Measurements from ENCODE around the gene SETX.
"Not testable (repeated sequence)": the region's sequence is repeated elsewhere in the genome, so short reads cannot be mapped to it uniquely, and the experiment has no call there.

SETX gene

GRCh38 chr9:132283863-132284262 is 70.9 kb downstream of the SETX start:
- DNase-seq (ENCODE audit: low read depth in 2 of 2) = no peak

GRCh38 chr9:132283165-132283564 is 71.6 kb downstream of the SETX start:
- DNase-seq (ENCODE audit: low read depth in 2 of 2) = no peak

GRCh38 chr9:132274861-132275260 is 79.9 kb downstream of the SETX start:
- no peak for DNase-seq (ENCODE audit: low read depth in 2 of 2)

- not testable (repeated sequence) for DNase-seq (ENCODE audit: low read depth in 2 of 2)
Observed at GRCh38 chr9:132269704-132270516, 84.9 kb downstream of the SETX start.

GRCh38 chr9:132268725-132269352 is 85.9 kb downstream of the SETX start:
- peak; percentile 16 to 45 for DNase-seq (ENCODE audit: low read depth in 2 of 2)

GRCh38 chr9:132267660-132268059 is 87.1 kb downstream of the SETX start:
- no peak for DNase-seq (ENCODE audit: low read depth in 2 of 2)

- no peak for DNase-seq (ENCODE audit: low read depth in 2 of 2)
Observed at GRCh38 chr9:132266017-132266416, 88.8 kb downstream of the SETX start.

GRCh38 chr9:132260846-132261245 is 93.9 kb downstream of the SETX start:
- no peak for DNase-seq (ENCODE audit: low read depth in 2 of 2)

- no peak for DNase-seq (ENCODE audit: low read depth in 2 of 2)
Observed at GRCh38 chr9:132250324-132251262, 104.2 kb downstream of the SETX start.

- DNase-seq (ENCODE audit: low read depth in 2 of 2) = no peak
Observed at GRCh38 chr9:132249690-132250089, 105.1 kb downstream of the SETX start.

- DNase-seq (ENCODE audit: low read depth in 2 of 2) = no peak
Observed at GRCh38 chr9:132249123-132249522, 105.7 kb downstream of the SETX start.

GRCh38 chr9:132247942-132248341 is 106.8 kb downstream of the SETX start:
- no peak for DNase-seq (ENCODE audit: low read depth in 2 of 2)

GRCh38 chr9:132245465-132245864 is 109.3 kb downstream of the SETX start:
- DNase-seq (ENCODE audit: low read depth in 2 of 2) = no peak

GRCh38 chr9:132244582-132245455 is 110.0 kb downstream of the SETX start:
- no peak for DNase-seq (ENCODE audit: low read depth in 2 of 2)

GRCh38 chr9:132243156-132244074 is 111.4 kb downstream of the SETX start:
- no peak for DNase-seq (ENCODE audit: low read depth in 2 of 2)

- no peak for DNase-seq (ENCODE audit: low read depth in 2 of 2)
Observed at GRCh38 chr9:132242621-132243155, 112.1 kb downstream of the SETX start.

GRCh38 chr9:132241840-132242620 is 112.8 kb downstream of the SETX start:
- DNase-seq (ENCODE audit: low read depth in 2 of 2) = no peak

- no peak for DNase-seq (ENCODE audit: low read depth in 2 of 2)
Observed at GRCh38 chr9:132241483-132241839, 113.3 kb downstream of the SETX start.

GRCh38 chr9:132240841-132241482 is 113.8 kb downstream of the SETX start:
- DNase-seq (ENCODE audit: low read depth in 2 of 2) = peak; percentile 97 to 98
